Hematopoietic multipotent progenitor cell (in vitro differentiated cells): ENCODE data around the gene PUS10. TPM values are rescaled to one million over a fixed set of nuclear protein-coding genes. Genes with fewer than 3 reads are reported as not detected.

ENCODE experiments used
- DNase-seq, 3 donors: peaks; one replicate each; pipeline ENCODE4 v3.0.0-alpha.2; 2011 to 2015; ENCODE audit warnings: low read depth in 2 of 3, low spot score in 2 of 3
- total RNA-seq: library from RNA; depleted of rRNA; stranded (reverse); fragments of >200 nt; gene quantifications from one replicate; pipeline ENCODE4 v1.2.3, GENCODE V29; 2012

PUS10 gene
- total RNA-seq, 1 donor = 5.7 TPM

- no peak for DNase-seq
These were observed 41.7 kb downstream of the PUS10 start for GRCh38 chr2:60976256-60976850.

- no peak for DNase-seq
These were observed 43.4 kb downstream of the PUS10 start for GRCh38 chr2:60974652-60975051.

- no peak for DNase-seq
These were observed 44.4 kb downstream of the PUS10 start for GRCh38 chr2:60973705-60974104.

GRCh38 chr2:60972889-60973656 lies 45.0 kb downstream of the PUS10 start:
- DNase-seq = no peak

GRCh38 chr2:60966507-60967405 lies 51.3 kb downstream of the PUS10 start:
- no peak for DNase-seq

GRCh38 chr2:60965499-60965785 lies 52.6 kb downstream of the PUS10 start:
- no peak for DNase-seq

GRCh38 chr2:60964651-60965498 lies 53.2 kb downstream of the PUS10 start:
- peak in 1 of 3 donors; percentile 54 for DNase-seq

GRCh38 chr2:60963190-60963589 lies 54.9 kb downstream of the PUS10 start:
- DNase-seq = no peak

- no peak for DNase-seq
These were observed 55.5 kb downstream of the PUS10 start for GRCh38 chr2:60962528-60962927.

- DNase-seq = no peak
These were observed 56.6 kb downstream of the PUS10 start for GRCh38 chr2:60961457-60961856.

- DNase-seq = no peak
These were observed 57.3 kb downstream of the PUS10 start for GRCh38 chr2:60960706-60961105.

GRCh38 chr2:60959501-60959900 lies 58.6 kb downstream of the PUS10 start:
- no peak for DNase-seq

GRCh38 chr2:60958800-60959199 lies 59.3 kb downstream of the PUS10 start:
- DNase-seq = no peak

- no peak for DNase-seq
These were observed 59.7 kb downstream of the PUS10 start for GRCh38 chr2:60958361-60958760.

GRCh38 chr2:60957643-60958042 lies 60.4 kb downstream of the PUS10 start:
- DNase-seq = no peak

- DNase-seq = no peak
These were observed 60.8 kb downstream of the PUS10 start for GRCh38 chr2:60957224-60957623.

- no peak for DNase-seq
These were observed 63.9 kb downstream of the PUS10 start for GRCh38 chr2:60954139-60954538.

- DNase-seq = no peak
These were observed 69.0 kb downstream of the PUS10 start for GRCh38 chr2:60948926-60949579.

- no peak for DNase-seq
These were observed 69.9 kb downstream of the PUS10 start for GRCh38 chr2:60948161-60948560.

GRCh38 chr2:60947056-60947455 lies 71.0 kb downstream of the PUS10 start:
- no peak for DNase-seq
